H54 (cell line): Measurements from ENCODE around the gene ANP32B.
"Not testable (repeated sequence)": the region's sequence is repeated elsewhere in the genome, so short reads cannot be mapped to it uniquely, and the experiment has no call there.

ENCODE experiments used
- DNase-seq: peaks from one replicate; pipeline ENCODE4 v3.0.0; 2011; ENCODE audit warnings: low spot score, mixed read lengths; ENCODE audit not compliant: insufficient read length
- FAIRE-seq: peaks from 3 replicates; lab custom pipeline; 2011; peaks lifted over from hg19 to GRCh38; lab: Jason Lieb, UNC
- POLR2A ChIP-seq: IDR thresholded peaks from 2 replicates; pipeline ENCODE4 v1.6.1; 2011; ENCODE audit warnings: low read depth, mild to moderate bottlenecking, low read length

ANP32B gene

GRCh38 chr9:98018347-98018746, 35.2 kb downstream of the ANP32B start:
- DNase-seq (no peak), FAIRE-seq (no peak)
- TF ChIP-seq POLR2A = no peak

- DNase-seq = no peak
- FAIRE-seq = no peak
These were observed 36.0 kb downstream of the ANP32B start for GRCh38 chr9:98019098-98019497.

GRCh38 chr9:98019869-98020268, 36.7 kb downstream of the ANP32B start:
- FAIRE-seq, DNase-seq: not testable (repeated sequence)

More at GRCh38 chr9:98019098-98019497, 36.0 kb downstream of the ANP32B start:
- no peak for TF ChIP-seq POLR2A

- DNase-seq (no peak), FAIRE-seq (no peak)
- no peak for TF ChIP-seq POLR2A
These were observed 37.5 kb downstream of the ANP32B start for GRCh38 chr9:98020476-98021145.

- TF ChIP-seq POLR2A = no peak
- peak; percentile 41 for FAIRE-seq
- DNase-seq = no peak
These were observed 38.3 kb downstream of the ANP32B start for GRCh38 chr9:98021306-98022040.

- TF ChIP-seq POLR2A = no peak
- DNase-seq (no peak), FAIRE-seq (peak; percentile 6)
These were observed 39.3 kb downstream of the ANP32B start for GRCh38 chr9:98022447-98022846.

- DNase-seq (no peak), FAIRE-seq (no peak)
- TF ChIP-seq POLR2A = no peak
These were observed 41.6 kb downstream of the ANP32B start for GRCh38 chr9:98024702-98025101.

GRCh38 chr9:98031169-98031568, 48.0 kb downstream of the ANP32B start:
- FAIRE-seq (no peak), DNase-seq (no peak)
- no peak for TF ChIP-seq POLR2A

GRCh38 chr9:98031935-98032334, 48.8 kb downstream of the ANP32B start:
- DNase-seq = no peak
- FAIRE-seq = peak; percentile 83
- no peak for TF ChIP-seq POLR2A

- peak; percentile 92 for FAIRE-seq
- TF ChIP-seq POLR2A = no peak
- peak; percentile 79 for DNase-seq
These were observed 51.7 kb downstream of the ANP32B start for GRCh38 chr9:98034593-98035546.

GRCh38 chr9:98037357-98037756, 54.2 kb downstream of the ANP32B start:
- TF ChIP-seq POLR2A = no peak
- FAIRE-seq (peak; percentile 69), DNase-seq (no peak)

GRCh38 chr9:98038958-98039357, 55.8 kb downstream of the ANP32B start:
- TF ChIP-seq POLR2A = no peak
- DNase-seq = no peak
- no peak for FAIRE-seq

- no peak for TF ChIP-seq POLR2A
- FAIRE-seq = no peak
These were observed 56.5 kb downstream of the ANP32B start for GRCh38 chr9:98039607-98040017.

GRCh38 chr9:98040212-98040611, 57.1 kb downstream of the ANP32B start:
- TF ChIP-seq POLR2A = no peak
- no peak for FAIRE-seq
- DNase-seq = no peak

More at GRCh38 chr9:98039607-98040017, 56.5 kb downstream of the ANP32B start:
- DNase-seq = no peak
